HUDEP-2 (cell line): ENCODE results near the gene KRTAP12-3.
"Not testable (repeated sequence)": the region's sequence is repeated elsewhere in the genome, so short reads cannot be mapped to it uniquely, and the experiment has no call there.

Experiments
- DNase-seq, 76 experiments: peaks; one replicate each; lab custom pipeline; 2025; ENCODE audit not compliant: unreplicated experiment in 76 of 76; lab: John Stamatoyannopoulos, UW

The KRTAP12-3 gene

GRCh38 chr21:44650265-44650972 lies 7.3 kb upstream of the KRTAP12-3 start:
- DNase-seq, result no peak

DNA sequence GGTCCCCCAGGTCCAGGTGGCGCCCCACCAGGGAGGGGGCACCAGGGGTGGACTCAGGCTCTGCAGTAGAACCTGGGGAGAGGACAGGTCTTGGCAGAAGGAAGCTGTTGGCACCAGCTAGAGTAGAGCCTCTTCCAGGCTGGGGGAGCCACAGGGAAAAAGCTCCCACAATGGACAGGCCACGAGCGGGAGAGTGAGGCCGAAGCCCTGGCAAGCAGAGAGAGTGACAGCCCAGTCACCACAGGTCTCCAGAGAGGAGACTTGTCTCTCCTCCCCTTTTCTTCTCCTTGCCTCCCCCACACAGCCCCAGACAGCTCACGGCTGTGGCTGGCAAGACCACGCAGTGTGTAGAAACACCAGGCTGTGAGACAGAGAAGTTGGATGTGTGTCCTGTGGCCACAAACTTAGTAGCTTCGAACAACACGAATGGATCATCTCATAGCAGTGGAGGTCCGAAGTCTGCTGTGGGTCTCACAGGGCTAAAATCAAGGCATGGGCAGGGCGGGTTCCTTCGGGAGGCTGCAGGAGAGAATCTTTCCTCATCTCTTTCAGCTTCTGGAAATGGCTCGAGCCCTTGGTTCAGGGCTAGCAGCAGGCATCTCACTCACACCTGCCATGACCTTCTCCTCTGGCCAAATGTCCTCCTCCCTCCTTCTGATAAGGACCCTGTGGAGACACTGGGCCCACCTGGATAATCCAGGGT lies 6.6 kb upstream of the KRTAP12-3 start:
- DNase-seq, result no peak

DNA sequence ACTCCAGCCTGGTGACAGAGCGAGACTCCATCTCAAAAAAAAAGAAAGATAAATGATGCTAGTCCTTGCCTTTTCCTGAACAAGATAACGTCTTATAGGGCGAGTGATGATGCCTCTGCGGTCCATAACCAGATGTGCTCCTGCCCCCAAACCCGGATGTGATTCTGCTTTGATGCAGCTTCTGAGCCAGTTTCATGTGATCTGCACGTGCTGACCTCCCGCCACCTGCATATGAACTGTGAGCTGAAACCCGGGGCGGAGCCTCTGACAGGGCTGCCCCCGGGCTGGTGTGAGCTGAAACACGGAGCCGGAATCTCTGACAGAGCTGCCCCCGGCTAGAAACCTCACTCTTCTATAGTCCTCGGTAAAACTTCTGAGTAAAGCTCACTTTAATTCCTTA lies 4.6 kb upstream of the KRTAP12-3 start:
- no peak for DNase-seq

DNA sequence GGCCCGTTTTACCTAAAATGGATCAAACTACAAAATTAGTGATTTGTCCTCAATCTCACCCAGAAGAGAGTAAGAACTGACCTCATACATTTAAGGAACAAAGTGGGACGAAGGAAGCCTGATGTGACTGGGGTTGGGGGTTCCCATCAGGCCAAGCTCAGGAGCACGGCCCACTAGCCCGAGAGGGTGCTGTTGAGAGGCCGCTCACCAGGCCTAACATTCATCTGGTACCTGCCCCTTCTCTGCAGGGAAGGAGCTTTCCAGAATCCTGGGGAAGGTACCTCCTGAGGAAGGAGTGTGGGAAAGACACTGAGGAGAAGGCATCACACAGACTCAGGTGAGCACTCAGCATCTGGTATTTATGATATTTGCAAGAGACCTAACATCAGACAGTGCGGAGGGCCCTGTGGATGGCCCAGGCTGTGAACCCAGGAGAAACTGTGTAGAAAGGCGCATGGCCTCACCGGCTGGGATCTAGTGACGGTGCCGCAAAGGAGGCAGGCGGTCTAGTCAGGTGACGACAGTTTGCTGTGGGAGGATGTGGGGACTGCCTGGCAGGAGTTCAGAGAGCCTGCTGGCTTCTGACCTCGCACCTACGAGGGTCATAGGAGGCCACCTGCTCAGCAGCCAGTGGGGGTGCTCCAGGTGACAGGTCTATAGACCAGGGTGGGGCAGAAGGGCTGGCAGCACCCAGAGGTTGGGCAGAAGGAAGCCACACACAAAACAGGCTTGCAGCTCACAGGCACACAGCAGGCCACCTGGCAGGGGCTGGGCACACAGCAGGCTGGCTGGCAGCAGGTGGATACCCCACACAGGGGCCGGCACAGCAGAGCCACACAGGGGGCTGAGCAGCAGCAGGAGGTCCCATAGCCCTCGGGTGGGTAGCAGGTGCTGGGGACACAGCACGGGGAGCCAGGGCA lies 3.8 kb upstream of the KRTAP12-3 start:
- no peak for DNase-seq

DNA sequence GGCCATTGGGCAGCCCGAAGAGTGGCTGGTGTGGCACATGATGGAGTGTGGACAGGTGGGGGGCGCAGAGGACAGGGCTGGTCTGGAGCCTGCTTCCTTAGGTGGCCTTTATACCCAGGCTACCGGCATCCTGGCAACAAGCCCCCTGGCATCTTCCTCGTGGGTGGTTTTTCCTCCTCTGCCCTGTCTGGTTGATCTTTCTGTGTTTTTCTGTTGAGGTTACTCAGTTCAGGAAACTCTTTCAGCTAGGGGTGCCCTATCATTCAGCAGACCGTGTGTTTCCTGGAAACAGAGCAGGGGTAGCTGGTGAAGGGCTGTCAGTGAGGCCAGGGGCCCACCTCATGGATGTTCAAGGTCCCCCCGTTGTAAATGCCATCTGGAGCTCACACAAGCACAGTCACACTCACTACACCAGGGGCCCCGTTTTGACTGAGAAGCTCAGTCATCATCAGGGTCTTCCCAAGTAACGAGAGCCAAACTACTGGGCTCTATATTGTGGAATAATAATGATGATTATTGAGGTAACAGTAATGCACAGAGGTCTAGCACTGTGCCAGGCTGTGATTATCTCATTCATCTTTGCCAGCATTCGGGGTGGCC lies 3.1 kb upstream of the KRTAP12-3 start, which contains the start of gene KRTAP12-4:
KRTAP12-4 (minus strand) TSS at position 84 of the 600 bp plus-strand sequence; CDS start at position 39, 45 bp downstream.
- DNase-seq, result no peak

DNA sequence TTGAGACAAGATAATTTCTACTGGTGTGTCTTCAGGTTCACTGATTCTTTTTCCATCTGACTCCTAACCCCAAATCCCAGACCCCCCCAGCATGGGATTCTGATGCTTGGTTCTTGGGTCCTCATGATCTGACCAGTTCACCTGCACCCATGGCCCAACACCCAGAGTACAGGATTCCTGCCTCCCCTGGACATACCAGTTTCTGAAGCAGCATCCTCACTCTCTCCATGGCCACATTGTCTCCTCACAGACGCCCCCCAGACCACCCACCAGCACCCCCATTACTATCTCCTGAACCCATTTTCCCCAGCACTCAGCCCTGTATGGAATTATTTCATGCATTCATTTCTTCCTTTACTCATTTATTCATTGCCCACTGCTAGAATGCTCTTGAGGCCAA lies 864 bp upstream of the KRTAP12-3 start:
- DNase-seq, result no peak

GRCh38 chr21:44658541-44658910 lies 794 bp downstream of the KRTAP12-3 start:
- DNase-seq, result no peak

- no peak for DNase-seq
Measured at GRCh38 chr21:44658913-44659595, 1.3 kb downstream of the KRTAP12-3 start.

DNA sequence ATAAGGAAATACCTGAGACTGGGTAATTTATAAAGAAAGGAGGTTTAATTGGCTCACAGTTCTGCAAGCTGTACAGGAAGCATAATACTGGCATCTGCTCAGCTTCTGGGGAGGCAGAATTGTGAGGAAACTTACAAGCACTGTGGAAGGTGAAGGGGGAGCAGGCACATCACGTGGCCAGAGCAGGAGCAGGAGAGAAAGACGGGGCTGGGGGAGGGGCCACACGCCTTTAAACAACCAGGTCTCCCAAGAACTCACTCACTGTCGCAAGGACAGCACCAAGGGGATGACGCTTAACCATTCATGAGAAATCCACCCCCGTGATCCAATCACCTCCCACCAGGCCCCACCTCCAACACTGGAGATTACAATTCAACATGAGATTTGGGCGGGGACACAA lies 3.8 kb downstream of the KRTAP12-3 start:
- not testable (repeated sequence) for DNase-seq

GRCh38 chr21:44664691-44665090 lies 7.0 kb downstream of the KRTAP12-3 start:
- no peak for DNase-seq

DNA sequence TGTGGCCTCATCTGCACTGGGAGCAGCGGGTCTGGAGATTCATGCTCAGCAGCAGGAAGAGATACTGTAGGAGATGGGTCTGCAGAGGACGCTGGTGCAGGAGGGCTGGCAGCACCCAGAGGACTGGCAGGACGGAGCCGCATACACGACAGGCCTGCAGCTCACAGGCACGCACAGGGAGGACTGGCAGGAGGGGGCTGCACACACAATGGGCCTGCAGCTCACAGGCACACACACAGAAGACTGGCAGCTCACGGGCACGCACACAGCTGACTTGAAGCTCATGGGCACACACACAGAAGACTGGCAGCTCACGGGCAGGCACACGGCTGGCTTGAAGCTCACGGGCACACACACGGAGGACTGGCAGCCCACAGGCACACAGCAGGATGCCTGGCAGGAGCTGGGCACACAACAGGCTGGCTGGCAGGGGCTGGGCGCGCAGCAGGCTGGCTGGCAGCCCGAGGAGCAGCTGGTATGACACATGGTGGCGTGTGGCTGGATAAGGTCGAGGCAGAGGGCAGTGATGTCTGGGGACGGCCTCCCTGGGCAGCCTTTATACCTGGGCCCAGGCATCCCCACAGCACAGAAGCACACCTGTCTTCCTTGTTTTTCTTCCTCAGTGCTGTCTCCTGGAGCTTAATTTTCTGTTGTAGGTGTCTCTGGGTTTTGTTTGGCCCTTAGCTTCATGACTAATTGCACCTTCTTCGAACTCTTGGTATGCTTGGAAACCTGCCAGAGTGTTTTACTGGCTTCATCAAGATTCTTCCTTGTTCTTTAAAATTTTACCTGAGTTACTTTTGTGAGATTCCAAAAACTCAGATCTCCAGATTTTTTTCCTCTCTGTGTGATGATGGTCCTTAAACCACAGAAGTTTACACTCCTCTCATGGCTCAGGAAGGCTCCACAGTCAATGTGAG lies 8.9 kb downstream of the KRTAP12-3 start, which contains the start of gene KRTAP12-2:
KRTAP12-2 (minus strand) TSS at position 527 of the 920 bp plus-strand sequence; CDS start at position 486, 41 bp downstream.
- DNase-seq, result no peak

DNA sequence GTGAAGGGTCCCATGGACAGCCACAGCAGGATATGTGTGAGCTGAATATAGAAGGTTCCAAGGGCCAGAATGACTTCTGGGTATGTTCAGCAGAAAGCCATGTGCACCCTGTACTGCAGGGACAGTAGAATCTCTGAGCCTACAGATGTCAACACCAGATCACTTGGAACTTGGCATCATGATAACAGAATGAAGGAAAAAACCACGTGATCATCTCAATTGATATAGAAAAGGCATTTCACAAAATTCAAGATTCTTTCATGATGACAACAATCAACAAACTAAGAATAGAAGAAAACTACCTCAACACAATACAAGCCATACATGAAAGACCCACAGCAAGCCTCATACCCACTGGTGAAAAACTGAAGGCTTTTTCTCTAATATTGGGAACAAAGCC lies 9.9 kb downstream of the KRTAP12-3 start:
- DNase-seq, result no peak

- DNase-seq, result no peak
Measured at GRCh38 chr21:44670642-44671432, 13.1 kb downstream of the KRTAP12-3 start.

- DNase-seq, result no peak
Measured at GRCh38 chr21:44671911-44672310, 14.2 kb downstream of the KRTAP12-3 start.

- DNase-seq, result no peak
Measured at GRCh38 chr21:44677881-44678280, 20.1 kb downstream of the KRTAP12-3 start.

GRCh38 chr21:44681152-44681551 lies 23.4 kb downstream of the KRTAP12-3 start:
- no peak for DNase-seq

DNA sequence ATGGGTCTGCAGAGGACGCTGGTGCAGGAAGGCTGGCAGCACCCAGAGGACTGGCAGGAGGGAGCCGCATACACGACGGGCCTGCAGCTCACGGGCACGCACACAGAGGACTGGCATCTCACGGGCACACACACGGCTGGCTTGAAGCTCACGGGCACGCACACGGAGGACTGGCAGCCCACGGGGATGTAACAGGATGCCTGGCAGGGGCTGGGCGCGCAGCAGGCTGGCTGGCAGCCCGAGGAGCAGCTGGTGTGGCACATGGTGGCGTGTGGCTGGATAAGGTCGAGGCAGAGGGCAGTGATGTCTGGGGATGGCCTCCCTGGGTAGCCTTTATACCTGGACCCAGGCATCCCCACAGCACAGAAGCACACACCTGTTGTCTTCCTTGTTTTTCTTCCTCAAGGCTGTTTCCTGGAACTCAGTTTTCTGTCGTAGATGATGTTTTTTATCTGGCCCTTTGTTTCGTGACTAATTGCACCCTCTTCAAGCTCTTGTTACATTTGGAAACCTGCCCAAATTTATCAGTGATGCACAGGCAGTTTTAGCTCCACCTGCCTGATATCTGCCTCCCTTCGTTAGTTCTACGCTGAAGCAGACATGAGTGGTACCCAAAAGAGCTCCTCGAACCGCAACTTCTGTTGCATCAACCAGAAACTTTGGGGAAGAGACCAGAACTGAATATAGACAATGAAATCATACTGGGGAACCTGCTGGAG lies 24.3 kb downstream of the KRTAP12-3 start, which contains the start of gene KRTAP12-1:
KRTAP12-1 (minus strand) TSS at position 303 of the 719 bp plus-strand sequence; CDS start at position 263, 40 bp downstream.
- peak in 7 of 76 experiments; percentile 5 to 31 (median 6) for DNase-seq
